NCI-H1417 treated with DMSO at 0.1 percent for 48 hours (cell line): ENCODE measurements around the gene IL1RL2.

Source experiments
- DNase-seq: peaks from one replicate; lab custom pipeline; 2025; lab: John Stamatoyannopoulos, UW

The IL1RL2 gene

GRCh38 chr2:102194609-102195268 is 7.9 kb downstream of the IL1RL2 start:
- no peak for DNase-seq

GRCh38 chr2:102197389-102198137 is 10.7 kb downstream of the IL1RL2 start:
- DNase-seq, result no peak

- DNase-seq, result no peak
Measured at GRCh38 chr2:102200539-102200938, 13.7 kb downstream of the IL1RL2 start.

- no peak for DNase-seq
Measured at GRCh38 chr2:102204638-102205037, 17.8 kb downstream of the IL1RL2 start.

- DNase-seq, result no peak
Measured at GRCh38 chr2:102206666-102207341, 20.0 kb downstream of the IL1RL2 start.

GRCh38 chr2:102208774-102209173 is 22.0 kb downstream of the IL1RL2 start:
- DNase-seq, result no peak

GRCh38 chr2:102209474-102209873 is 22.7 kb downstream of the IL1RL2 start:
- DNase-seq, result no peak

GRCh38 chr2:102217032-102217431 is 30.2 kb downstream of the IL1RL2 start:
- no peak for DNase-seq

GRCh38 chr2:102224824-102225739 is 38.3 kb downstream of the IL1RL2 start:
- no peak for DNase-seq

- DNase-seq, result no peak
Measured at GRCh38 chr2:102226171-102226570, 39.3 kb downstream of the IL1RL2 start.

GRCh38 chr2:102226612-102227391 is 40.0 kb downstream of the IL1RL2 start:
- no peak for DNase-seq

GRCh38 chr2:102229141-102229769 is 42.4 kb downstream of the IL1RL2 start:
- no peak for DNase-seq

- DNase-seq, result no peak
Measured at GRCh38 chr2:102230410-102230909, 43.6 kb downstream of the IL1RL2 start.

- DNase-seq, result no peak
Measured at GRCh38 chr2:102233132-102233884, 46.5 kb downstream of the IL1RL2 start.

GRCh38 chr2:102235042-102235473 is 48.2 kb downstream of the IL1RL2 start:
- DNase-seq, result no peak

- DNase-seq, result no peak
Measured at GRCh38 chr2:102235491-102235890, 48.7 kb downstream of the IL1RL2 start.

- no peak for DNase-seq
Measured at GRCh38 chr2:102236132-102236531, 49.3 kb downstream of the IL1RL2 start.

- DNase-seq, result no peak
Measured at GRCh38 chr2:102237176-102237575, 50.4 kb downstream of the IL1RL2 start.

- DNase-seq, result no peak
Measured at GRCh38 chr2:102238039-102238756, 51.4 kb downstream of the IL1RL2 start.
